Hematopoietic multipotent progenitor cell treated with erythropoietin and hydrocortisone succinate and interleukin-3 and kit ligand, for 4 days (in vitro differentiated cells): ENCODE data around the gene TCF4.
A peak's percentile ranks its signal among the peaks of the same experiment; 100 is the strongest.

ENCODE experiments used
- DNase-seq: peaks from one replicate; pipeline ENCODE4 v3.0.0-alpha.2; 2015

TCF4 gene

DNA sequence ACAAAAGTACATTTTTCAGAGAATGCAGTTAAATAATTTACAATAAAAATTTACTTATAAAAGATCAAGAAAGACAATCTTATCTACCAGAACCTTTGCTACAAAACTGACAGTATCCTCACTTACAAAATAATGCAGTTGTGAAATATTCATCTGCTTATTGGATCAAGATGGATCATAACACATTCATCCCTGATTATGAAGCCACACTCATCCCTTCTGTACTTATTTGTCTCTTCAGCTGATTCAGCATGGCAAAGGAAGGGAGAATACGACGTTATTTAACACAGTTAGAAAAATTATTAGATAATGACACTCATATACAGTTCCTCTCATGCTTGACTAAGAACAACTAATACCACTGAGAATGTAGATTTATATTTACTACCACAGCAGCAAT is 46.4 kb downstream of the TCF4 start:
- no peak for DNase-seq

DNA sequence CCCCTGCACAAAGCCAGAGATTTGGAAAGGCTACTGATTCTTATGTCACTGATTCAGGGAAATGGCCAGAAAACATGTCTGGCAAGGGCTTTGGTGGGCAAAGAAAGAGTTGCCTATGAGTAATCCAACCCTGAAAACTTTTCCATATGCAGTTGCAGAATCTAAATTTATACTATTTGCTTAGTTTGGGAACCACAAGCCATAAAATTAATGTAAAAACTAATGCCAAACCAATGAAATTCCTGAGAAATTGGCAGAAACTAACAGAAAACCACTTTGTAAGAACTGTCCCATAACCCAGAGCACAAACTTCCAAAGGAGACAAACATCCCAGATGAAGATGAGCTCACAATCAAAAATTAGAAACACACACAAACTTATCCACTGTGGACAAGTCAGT is 48.8 kb downstream of the TCF4 start:
- no peak for DNase-seq

DNA sequence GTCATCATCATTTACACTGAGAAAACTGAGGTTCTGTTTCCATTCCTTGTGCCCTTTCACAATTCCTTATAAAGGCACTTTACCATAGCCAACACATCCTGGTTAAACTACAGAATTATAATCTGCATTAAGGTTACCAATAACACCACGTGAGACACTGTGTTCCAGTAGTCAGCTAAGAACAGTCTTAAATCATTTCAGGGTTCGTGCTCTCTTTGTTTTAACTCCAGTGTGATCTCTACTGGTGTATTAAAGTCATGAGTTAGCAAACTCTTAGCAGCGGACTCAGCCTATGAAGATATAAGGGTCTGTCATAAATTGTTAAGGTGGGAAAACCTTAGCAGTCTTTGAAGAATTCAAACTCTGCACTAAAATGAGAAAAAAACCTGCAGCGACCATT is 53.0 kb downstream of the TCF4 start:
- DNase-seq: no peak

DNA sequence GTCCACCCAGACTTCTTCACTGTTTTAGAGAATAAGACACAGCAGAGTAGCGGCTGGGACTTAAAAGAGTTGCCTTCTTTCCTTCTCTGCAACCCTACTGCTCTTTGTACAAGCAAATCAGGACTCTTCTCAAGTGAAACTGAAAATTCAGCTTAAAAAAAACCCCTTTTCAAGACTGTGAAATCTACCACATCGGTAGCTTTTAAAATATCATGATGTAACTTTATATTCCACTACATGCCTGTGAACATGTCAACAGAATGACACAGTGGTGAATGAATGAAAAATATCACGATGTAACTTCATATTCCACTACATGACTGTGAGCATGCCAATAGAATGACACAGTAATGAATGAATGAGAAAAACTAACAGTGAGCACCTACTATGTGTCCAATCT is 53.4 kb downstream of the TCF4 start:
- DNase-seq: no peak

DNA sequence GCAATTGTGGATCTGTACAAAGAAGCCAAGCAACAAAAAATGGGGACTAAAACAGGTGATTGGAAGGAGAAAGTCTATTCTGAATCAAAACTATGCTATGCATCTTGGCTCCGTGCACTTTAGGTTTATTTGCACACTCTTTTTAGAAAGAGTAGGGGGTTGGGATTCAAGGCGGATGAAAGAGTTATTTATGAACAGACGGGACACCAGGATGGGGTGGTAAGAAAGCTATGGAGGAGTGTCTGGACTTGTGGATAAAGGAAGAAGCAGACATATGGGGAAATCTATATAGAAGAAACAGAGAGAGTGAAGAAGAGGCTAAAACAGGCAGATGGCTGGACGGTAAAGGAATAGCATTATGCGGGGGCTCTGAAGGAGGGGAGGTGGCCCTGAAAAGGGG is 57.8 kb downstream of the TCF4 start:
- no peak for DNase-seq

DNA sequence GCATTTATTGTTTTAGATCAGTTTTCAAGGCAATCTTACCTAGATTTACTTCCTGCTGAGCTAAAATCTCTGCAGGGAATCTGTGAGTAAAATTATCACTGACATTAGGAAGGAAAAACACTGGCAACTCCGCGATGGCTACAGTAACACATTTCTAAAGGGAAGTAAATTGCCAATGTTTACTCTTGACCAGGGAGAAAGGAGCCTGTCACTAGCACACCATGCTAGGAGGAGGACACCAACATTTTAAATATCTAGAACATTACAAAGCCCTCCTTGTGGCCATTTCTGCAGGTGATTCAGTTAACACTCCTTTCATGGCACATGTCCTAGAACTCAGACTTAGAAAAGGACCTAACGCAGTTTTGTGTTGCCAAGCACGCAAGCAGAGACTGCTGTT is 58.4 kb downstream of the TCF4 start:
- DNase-seq: no peak

DNA sequence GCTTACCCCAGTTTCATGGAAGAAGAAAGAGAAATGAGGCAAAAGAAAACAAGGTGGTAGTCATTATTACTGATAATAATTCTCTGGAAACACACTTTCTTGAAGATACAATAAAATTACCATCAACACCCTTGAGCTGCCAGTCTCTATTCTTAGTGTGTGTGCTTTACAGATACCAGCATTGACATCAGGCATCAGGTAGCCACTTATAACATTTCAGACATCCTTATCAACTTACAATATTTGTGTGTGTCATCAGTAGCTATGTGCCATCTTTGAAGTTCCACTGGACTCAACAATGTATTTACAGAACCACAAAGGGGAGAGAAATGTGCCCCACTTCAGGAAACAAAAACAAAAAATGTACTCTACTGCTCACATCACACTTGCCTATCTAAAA is 62.1 kb downstream of the TCF4 start:
- DNase-seq: no peak

DNA sequence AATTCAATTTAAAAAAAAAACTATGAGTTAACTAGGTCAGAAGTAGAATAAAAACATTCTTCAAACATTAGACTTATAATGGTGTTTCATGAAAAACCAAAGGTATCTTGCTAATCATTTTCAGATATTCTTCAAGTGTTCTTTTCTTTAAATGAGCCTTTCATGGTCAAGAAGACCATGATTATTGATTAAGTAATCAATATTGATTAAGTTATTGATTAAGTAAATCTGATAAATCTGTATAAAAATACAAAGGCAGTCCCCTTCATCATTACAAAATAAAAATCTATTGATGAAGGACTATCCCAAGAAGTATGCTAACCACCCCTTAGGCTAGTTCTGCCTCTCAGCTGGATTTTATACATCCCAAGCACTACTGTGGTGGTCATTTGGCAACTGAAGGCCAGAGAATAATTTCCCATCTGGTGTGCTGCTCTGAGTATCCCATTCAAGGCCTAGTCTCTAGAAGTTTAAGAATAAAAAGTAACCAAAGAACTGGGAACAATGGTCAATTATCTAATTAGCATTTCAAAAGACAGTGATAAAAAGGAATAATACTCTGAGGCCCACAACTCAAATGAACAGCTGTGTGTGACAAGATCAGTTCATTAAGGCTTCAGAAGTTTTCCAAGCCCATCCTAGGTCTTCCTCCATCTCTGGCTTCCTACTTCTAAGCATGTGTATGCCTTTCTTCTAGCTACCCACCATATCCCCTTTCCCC is 63.5 kb downstream of the TCF4 start:
- no peak for DNase-seq

DNA sequence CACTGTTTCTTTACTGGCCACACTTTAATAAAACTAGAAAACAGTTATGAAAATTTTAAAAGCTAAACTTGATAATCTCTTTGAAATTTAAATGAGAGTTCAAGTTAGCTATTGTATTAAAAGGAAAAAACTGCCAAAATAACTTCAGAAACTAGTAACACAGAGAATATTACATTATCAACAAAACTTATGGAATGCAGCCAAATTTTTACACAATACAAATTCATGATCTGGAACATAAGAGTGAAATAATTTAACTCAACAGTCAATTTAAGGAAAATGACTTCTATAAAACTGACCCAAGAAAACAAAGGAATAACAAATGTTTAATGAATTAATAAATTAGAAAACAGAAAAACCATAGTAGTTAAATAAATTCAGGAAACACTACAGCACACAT is 65.0 kb downstream of the TCF4 start:
- DNase-seq: no peak

DNA sequence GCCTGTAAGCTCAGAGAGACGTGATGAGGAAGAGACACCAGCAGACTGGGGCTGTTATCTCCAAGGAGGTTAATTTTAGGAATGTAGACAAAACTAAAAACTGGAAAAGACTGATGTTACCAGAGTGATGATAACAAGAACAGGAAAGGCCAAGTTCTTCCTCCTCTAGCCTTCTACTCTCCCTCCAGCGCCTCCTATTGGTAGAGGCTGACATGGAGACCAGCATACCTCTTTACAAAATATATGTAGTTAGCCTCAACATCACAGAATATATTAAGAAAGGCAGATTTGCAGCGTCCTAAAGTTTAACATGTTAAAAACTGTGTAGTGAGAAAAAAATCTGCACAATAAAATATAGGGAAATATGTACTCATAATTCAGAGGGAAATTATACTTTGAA is 66.0 kb downstream of the TCF4 start:
- peak; percentile 60 for DNase-seq

DNA sequence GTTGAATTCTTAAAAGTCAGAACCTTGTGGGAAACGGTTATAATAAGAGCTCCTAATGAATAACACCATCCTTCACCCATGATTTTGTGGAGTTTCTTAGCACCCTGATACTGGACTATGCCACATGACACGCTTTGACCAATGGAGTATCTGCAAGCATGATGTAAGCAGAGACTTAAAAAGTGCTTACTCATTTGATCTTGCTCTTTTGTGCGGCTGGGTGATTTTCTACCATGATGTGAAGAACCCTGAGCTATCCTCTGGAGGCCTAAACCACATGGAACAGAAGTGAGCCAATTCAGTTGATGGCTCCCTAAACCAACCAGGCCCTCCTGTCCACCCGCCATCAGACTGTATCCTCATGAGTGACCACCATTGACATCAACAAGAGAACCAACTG is 70.9 kb downstream of the TCF4 start:
- DNase-seq: no peak

DNA sequence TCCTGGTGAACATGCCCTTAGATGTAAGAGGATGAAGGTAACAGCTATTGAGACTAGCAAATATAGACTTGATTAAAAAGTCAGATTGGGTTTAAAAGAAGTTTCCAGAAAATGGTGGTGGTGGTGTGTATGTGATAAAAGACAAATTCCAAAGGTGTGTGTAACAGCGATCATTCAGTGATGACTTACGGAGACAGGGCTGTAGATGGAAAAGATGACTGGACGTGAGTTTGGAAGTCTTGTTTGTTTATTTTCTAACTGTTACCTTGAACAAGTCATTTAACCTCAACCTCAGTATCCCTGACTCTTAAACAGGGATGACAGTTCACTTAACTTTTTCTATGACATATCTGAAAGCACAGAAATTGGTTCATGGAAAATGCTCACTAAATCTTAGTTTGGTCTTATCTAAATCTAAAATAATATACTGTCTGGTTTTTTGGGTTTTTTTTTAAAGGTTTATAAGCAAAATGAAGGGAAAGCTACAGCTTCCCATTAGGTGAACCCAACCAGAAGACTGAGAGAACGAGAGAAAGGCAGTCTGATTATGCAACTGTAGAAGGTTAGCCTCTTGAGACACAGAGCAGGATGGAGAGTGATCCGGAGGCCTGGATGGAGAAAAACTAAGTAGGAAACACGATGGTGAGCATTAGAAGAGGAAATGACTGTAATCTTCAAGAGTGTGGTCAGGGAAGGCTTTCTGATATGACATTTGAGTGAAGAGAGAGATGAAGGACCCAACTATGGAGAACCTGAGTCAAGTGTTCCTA is 71.9 kb downstream of the TCF4 start:
- peak; percentile 32 for DNase-seq

DNA sequence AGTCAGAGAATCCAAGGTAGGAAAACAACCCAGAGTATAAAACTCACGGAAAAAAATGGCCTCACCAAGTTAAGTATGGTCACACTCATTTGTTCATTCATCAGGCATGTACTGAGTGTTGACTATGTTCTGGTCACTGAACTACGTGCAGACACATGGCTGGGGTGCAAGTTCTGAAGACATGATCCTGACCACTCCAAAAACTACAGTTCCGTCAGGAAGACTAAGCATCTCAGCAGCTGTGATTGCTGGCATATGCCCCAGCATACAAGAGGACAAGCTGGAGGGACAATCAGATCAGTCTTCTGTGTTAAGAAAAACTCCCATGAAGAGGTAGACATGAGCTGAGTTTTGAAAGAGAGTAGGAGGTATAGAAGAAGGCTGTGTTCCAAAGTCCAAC is 72.8 kb downstream of the TCF4 start:
- DNase-seq: no peak

DNA sequence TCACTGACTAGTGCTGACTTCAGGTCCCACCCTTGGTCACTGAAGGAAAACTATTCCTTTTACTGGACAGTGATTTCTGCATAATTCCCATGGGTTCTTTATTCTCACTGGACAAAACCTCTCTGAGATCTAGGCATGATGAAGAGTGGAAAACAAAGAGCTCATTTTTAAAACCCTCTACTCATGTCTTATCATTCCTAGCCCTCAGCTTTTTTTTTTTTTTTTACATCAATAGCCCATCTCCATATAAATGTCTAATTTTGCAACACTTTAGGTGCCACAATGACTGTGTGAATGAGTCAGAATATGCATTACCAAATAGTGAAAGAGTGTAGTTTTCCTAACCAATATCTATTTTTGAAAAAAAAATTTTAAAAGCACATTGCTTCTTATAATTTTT is 74.8 kb downstream of the TCF4 start:
- no peak for DNase-seq

DNA sequence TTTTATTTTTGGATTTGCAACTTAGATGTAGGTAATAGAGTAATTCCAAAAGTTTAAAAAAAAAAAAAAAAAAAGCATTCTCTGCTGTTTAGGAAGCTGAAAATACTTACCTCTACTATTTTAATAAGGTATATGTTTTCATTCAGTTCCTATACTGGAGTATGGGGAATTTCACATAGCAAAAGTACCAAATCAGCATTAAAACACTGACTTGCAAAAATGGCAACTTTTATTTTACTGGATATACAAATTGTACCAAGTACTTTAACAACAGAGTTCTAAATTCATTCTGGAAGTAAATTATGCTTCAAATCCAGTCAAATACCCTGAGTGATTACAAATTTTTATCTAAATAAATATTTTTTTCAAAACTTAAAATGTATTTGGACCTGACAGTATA is 76.7 kb downstream of the TCF4 start:
- DNase-seq: no peak

DNA sequence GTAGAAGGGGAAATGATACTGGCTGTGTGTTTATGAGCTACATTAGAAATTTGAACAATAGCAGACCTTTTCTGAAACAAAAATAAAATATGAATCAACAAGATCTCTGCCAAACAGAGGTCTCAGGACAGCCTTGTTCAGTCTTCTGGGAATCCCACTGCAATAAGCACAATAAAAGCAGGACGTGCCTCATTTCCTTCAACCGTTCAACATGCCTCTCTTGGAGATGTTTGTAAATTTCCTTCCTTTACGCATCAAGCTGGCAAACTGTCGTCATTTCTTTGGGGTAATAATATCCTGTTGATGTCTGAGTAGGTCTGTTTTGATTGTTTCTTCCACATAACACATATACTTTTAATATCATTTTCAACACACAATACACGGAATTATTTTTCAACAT is 77.2 kb downstream of the TCF4 start:
- peak; percentile 42 for DNase-seq

DNA sequence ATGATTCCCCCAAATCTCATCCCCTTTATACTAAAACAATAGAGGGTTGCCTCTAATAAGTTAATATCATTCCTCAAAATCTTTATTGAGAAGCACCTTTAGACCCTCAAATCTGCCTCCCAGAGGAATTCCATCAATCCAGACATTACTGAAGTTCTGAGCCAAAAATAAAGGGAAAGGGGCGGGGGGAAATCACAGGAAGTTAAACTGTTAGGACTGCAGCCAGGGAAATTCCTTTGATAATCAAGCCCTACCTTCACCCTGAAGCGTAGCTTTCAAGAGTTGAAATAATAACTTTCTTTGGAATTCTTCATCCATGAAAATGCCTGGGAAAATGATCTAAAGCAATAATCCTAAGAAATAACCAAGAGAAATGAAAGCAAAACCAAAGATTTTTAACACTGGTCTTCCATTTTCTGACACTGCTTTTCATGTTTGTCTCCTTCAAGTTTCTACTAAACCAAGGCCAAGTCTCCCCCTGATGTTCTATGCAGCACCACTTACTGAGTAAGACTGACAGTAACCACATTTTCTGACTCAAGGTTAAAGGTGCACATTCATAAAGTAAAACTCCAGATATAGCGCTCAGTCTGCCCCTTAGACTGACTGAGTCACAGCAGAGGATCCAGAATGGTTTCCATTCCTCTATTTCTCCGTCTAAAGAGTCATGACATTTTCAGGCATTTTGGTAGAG is 78.2 kb downstream of the TCF4 start:
- DNase-seq: no peak

DNA sequence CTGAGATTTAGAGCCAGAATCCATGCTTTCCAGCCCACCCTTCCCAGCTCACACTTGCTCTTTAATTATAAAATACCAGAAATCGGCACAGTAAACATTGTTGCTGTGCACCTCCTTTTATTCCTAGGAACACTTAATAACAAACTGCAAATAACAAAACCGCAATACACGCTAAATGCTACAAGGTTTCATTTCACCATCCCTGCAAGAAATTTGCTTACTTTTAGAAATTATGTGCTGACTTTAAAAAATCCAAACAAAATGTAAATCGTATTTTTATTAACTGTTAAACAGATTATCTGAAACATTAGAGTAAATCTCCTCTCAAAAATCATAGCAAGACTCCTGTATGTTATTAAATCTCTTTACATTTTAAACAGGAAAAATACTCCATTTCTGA is 79.3 kb downstream of the TCF4 start:
- no peak for DNase-seq

DNA sequence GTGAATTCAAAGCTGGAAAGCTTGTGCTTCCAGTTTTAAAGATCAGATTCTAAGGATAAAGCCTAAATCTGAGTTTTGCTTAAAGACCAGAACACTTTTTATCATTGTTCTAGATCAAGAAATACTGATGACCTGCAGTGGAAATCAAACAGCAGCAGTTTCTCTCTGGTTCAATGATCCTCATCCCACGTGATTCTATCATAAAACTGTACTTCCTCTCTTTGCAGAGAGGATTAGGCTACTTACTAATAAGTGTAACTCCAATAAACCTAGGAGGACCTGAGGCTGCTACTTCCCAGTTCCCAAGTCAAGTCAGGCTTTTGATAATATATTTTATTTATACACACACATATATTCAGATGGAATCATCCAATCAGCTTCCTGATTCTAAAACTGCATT is 81.9 kb downstream of the TCF4 start:
- no peak for DNase-seq

DNA sequence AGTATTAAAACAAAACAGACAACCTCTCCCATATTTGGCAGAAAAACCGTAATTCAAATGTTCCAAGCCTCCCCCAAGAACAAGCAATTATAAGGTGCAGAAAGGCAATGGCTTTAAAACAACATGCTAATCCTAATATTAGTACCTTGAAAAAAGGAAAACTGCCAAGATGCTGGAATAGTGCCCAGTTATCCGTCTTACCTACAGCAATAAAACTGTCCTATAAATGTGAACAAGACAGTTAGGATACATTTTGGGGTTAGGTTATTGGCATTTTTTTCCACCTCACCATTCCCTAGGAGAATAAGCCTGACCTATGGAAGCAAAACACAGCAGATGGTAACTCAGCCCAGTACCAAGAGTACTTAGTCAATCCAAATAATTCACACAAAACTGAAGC is 83.2 kb downstream of the TCF4 start:
- no peak for DNase-seq

DNA sequence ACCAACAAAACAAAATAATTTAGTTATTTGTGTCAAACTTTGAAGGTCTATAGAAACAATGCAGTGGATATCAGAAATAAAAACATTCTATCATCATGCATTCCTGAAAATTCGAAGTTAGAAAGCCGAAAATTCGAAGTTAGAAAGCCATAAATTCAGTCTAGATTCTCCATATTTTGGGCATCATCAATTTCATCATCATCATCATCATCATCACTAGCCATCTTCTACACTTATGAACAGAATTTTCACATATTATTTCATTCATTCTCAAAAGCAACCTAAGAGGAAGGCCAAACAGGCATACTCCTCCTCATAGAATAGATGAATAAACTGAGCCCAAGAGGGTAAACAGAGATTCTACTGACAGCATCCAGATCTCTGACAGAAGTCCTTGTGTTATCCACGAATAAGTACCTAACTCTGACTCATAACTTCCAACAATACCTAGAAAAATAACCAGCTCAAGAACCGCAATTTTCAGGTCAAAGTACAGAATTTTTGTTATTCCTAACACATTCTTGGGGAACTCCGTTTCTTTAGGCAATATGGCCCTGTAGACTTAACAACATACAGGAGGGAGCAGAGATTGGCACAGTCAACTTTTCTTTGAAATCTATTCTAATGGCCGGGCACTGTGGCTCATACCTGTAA is 84.7 kb downstream of the TCF4 start:
- no peak for DNase-seq

DNA sequence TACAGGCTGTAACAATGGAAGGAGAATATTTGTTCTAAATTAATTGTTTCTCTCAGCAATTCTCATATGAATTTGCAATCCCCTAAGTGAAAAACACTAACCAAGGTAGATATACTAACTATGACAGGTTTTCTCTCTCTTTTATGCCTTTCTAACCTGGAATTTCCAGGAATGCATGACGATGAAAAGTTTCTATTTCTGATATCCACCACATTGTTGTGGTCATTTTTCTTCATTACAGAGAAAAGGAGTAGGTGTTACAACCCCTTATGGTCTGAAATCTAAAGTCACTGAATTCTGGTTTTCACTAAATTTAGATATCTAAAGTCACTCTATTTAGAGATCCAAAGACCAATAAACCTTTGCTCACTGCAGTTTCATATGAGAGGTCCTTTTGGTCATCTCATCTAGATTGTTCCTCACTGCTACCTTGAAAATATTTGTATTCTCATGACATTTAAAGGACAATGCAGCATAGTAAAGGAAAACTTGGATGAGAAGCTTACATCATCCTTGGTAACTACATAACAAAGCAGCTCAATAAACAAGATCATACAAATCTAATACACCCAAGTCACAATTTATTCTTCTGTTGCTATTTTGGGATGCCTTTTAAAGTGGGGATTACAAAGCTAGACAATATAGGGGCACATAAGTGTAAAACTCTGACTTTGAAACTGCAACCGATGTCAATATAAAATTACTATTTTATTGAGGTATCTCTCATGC is 85.8 kb downstream of the TCF4 start:
- DNase-seq: no peak

DNA sequence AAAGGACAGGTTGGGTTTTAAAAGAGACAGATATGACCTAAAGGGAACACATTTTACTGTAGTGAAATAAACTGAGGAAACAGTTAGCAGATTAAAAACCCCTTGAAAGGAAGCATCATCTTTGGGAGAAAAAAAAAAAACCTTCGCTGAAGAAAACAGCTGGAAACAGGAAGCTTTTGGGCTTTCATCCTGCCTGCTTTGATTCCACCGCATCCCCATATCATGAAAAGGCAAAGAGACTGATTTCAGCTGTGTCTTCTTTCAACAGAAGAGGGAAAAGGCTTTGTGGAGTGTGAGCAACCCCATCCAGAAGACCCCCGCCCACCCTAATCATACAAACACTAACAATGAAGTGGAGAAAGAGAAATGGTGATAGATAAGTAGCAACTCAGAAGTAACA is 86.4 kb downstream of the TCF4 start:
- DNase-seq: no peak
